ENCODE results near the gene TMEM52B. TPM values are rescaled to one million over a fixed set of nuclear protein-coding genes. Genes with fewer than 3 reads are reported as not detected.
A peak's percentile ranks its signal among the peaks of the same experiment; 100 is the strongest.

TMEM52B gene
- total RNA-seq, 1 experiment from 2014 or later: 46.0 TPM

GRCh38 chr12:10171973-10172728 is 6.7 kb upstream of the TMEM52B start, which contains the start of gene OLR1:
Gene OLR1, minus strand, starts transcription at chr12:10172132. Its CDS starts 55 bp downstream, at chr12:10172077.
- Mint-ChIP-seq H3K27me3 (ENCODE audit: insufficient read depth, unreplicated experiment) (no peaks in the 10 kb centered on the region), H3K4me3 (ENCODE audit: unreplicated experiment) (peak within 1 kb of the TSS; percentile 68), H3K9me3 (ENCODE audit: unreplicated experiment) (no peaks in the 10 kb centered on the region), H3K27ac (ENCODE audit: unreplicated experiment) (peak within 1 kb of the TSS; percentile 8), H3K36me3 (ENCODE audit: insufficient read depth, unreplicated experiment) (peaks cover 20% of the 10 kb centered on the region), H3K4me1 (ENCODE audit: low read depth, unreplicated experiment) (peaks cover 53% of the 10 kb centered on the region)
- ChIA-PET POLR2A (interaction anchor here (0.9 kb wide), 1 partner anchor 10 kb away, joined by 4 read pairs; no protein-coding TSS in a partner anchor), CTCF (interaction anchor here (1.2 kb wide), 1 partner anchor 9 kb away, joined by 3 read pairs; no protein-coding TSS in a partner anchor)
- Histone ChIP-seq H3K36me3 (ENCODE audit: control insufficient read depth, insufficient read depth, low read length) (no peaks in the 10 kb centered on the region), H3K4me1 (peaks cover 92% of the 10 kb centered on the region), H3K27me3 (replicated peaks; ENCODE audit: control insufficient read depth, insufficient read depth, low read length) (no peaks in the 10 kb centered on the region), H3K4me3 (ENCODE audit: low read depth, low read length) (no peak within 1 kb of the TSS), H3K9me3 (no peaks in the 10 kb centered on the region)
- BruUV-seq (replicated peaks): no TSS peak
- intact Hi-C loops (cut with micrococcal nuclease; ENCODE audit: unreplicated experiment): loop anchor here (1.0 kb wide), 1 partner anchor 8 kb away; no protein-coding TSS in a partner anchor
- DNase-seq: no peak
- no peak for TF ChIP-seq CTCF (IDR thresholded peaks at IDR 0.05; ENCODE audit: insufficient read depth in 1 of 2, low read depth in 1 of 2, low read length in 1 of 2, severe bottlenecking in 1 of 2, unreplicated experiment in 1 of 2)

GRCh38 chr12:10174986-10175614 is 3.7 kb upstream of the TMEM52B start:
- Mint-ChIP-seq H3K27ac (ENCODE audit: unreplicated experiment) (peak overlapping the region; percentile 77), H3K27me3 (ENCODE audit: insufficient read depth, unreplicated experiment) (no peaks in the 10 kb centered on the region), H3K9me3 (ENCODE audit: unreplicated experiment) (no peaks in the 10 kb centered on the region), H3K36me3 (ENCODE audit: insufficient read depth, unreplicated experiment) (peaks cover 9% of the 10 kb centered on the region), H3K4me3 (ENCODE audit: unreplicated experiment) (no peak overlapping the region), H3K4me1 (ENCODE audit: low read depth, unreplicated experiment) (peaks cover 49% of the 10 kb centered on the region)
- Histone ChIP-seq H3K27me3 (replicated peaks; ENCODE audit: control insufficient read depth, insufficient read depth, low read length) (no peaks in the 10 kb centered on the region), H3K4me3 (ENCODE audit: low read depth, low read length) (no peak overlapping the region), H3K4me1 (peaks cover 92% of the 10 kb centered on the region), H3K36me3 (ENCODE audit: control insufficient read depth, insufficient read depth, low read length) (no peaks in the 10 kb centered on the region), H3K9me3 (no peaks in the 10 kb centered on the region)
- no peak for DNase-seq
- no TSS peak for BruUV-seq (replicated peaks)
- ChIA-PET CTCF (interaction anchor here (1.0 to 2.8 kb wide), 7 partner anchors 8 to 165 kb away, joined by 3 to 80 read pairs (median 6); no protein-coding TSS in a partner anchor), POLR2A (interaction anchor here (0.6 to 1.3 kb wide), 4 partner anchors 8 to 38 kb away, joined by 3 to 12 read pairs (median 4); partner anchors contain the start of gene GABARAPL1)
- intact Hi-C loops (cut with micrococcal nuclease; ENCODE audit: unreplicated experiment): no loop called here
- TF ChIP-seq CTCF (IDR thresholded peaks at IDR 0.05; ENCODE audit: insufficient read depth in 1 of 2, low read depth in 1 of 2, low read length in 1 of 2, severe bottlenecking in 1 of 2, unreplicated experiment in 1 of 2): no peak

All from Caco-2 (cell line).